ENCODE measurements around the gene IL32.
A peak's percentile ranks its signal among the peaks of the same experiment; 100 is the strongest.
"Not testable (repeated sequence)": the region's sequence is repeated elsewhere in the genome, so short reads cannot be mapped to it uniquely, and the experiment has no call there.

IL32 gene

DNA sequence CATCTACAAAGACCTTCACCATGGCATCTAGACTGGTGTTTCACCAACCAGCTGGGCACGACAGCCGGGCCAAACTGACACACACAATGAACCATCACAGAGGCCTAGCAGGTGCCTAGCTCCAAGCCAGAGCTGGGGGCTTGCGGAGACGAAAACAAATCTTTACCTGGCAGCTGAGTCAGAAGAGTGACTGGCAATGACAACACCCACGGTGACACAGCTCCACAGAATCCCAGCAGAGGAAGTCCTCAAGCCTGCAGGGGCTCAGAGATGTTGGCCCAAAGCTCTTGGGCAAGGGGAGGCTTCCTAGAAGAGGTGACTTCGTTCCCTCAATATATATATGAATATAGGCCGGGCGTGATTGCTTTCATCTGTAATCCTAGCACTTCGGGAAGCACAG is 13.9 kb upstream of the IL32 start:
- H3K27me3 ChIP-seq (ENCODE audit: insufficient read depth, low read length, poor library complexity), result no peaks in the 10 kb centered on the region

DNA sequence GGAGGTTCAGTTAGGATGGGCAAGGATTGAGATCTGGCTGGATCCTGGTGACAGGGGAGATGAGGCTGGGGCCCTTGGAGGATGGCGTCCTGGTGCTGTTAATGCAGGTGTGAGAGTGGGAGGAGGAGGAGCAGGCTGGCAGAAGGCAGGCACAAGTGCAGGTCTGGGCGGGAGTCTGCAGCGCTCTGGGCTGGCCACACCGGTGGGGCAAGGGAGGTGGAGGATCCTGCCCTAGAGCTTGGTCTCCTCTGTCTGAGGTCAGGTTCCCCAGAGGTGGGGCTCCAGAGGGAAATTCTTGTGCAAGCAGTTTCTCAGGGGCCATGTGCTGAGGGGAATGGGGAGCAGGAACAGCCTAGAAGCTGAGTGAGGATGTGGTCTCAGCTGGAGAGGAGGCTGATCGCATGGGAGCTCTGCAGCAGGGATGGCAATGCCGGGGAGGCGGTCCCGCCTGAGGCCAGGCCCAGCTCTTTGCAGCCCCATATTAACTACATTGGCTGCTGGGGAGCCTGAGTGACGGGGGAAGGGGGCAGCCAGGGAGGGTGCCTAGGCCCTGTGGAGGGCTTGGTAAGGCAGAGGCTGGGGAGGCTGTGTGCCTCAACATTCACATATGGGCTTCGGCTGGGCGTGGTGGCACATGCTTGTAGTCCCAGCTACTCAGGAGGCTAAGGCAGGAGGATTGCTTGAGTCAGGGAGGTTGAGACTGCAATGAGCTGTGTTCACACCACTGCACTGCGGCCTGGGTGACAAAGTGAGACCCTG is 12.7 kb upstream of the IL32 start:
- Histone ChIP-seq H3K27ac (ENCODE audit: low read length) (peak overlapping the region; percentile 72), H3K36me3 (ENCODE audit: insufficient read depth, low read length) (peaks cover 32% of the 10 kb centered on the region), H3K4me1 (ENCODE audit: insufficient read depth, low read length) (peaks cover 19% of the 10 kb centered on the region), H4K20me1 (ENCODE audit: insufficient read depth, low read length) (peaks cover 14% of the 10 kb centered on the region; the same call in 1 of the 2 replicates), H3K9ac (ENCODE audit: low read depth, low read length) (peak overlapping the region; percentile 18; the same call in 1 of the 2 replicates)
- not testable (repeated sequence) for H3K4me3 ChIP-seq (ENCODE audit: low read depth in 1 of 2, low read length in 2 of 2); H3K27me3 ChIP-seq (ENCODE audit: insufficient read depth, low read length, poor library complexity); H3K79me2 ChIP-seq (ENCODE audit: insufficient read depth, low read length); H3K4me2 ChIP-seq (ENCODE audit: insufficient read depth, low read length); H3K9me3 ChIP-seq (ENCODE audit: insufficient read depth, low read length, severe bottlenecking); H2AFZ ChIP-seq (ENCODE audit: low read depth, low read length)
- ATAC-seq (ENCODE audit: insufficient read depth, low read depth) (peak; percentile 89), DNase-seq (peak; percentile 76)

More for the DNA sequence above, 13.9 kb upstream of the IL32 start:
- no peak overlapping the region for H3K9ac ChIP-seq (ENCODE audit: low read depth, low read length)
- H3K9me3 ChIP-seq (ENCODE audit: insufficient read depth, low read length, severe bottlenecking), result no peaks in the 10 kb centered on the region
- no peak overlapping the region for H3K4me3 ChIP-seq (ENCODE audit: low read depth in 1 of 2, low read length in 2 of 2)
- no peak for TF ChIP-seq EZH2 (IDR thresholded peaks at IDR 0.05; ENCODE audit: borderline replicate concordance, low read depth, low read length, severe bottlenecking)
- TF ChIP-seq, protein P1, sequence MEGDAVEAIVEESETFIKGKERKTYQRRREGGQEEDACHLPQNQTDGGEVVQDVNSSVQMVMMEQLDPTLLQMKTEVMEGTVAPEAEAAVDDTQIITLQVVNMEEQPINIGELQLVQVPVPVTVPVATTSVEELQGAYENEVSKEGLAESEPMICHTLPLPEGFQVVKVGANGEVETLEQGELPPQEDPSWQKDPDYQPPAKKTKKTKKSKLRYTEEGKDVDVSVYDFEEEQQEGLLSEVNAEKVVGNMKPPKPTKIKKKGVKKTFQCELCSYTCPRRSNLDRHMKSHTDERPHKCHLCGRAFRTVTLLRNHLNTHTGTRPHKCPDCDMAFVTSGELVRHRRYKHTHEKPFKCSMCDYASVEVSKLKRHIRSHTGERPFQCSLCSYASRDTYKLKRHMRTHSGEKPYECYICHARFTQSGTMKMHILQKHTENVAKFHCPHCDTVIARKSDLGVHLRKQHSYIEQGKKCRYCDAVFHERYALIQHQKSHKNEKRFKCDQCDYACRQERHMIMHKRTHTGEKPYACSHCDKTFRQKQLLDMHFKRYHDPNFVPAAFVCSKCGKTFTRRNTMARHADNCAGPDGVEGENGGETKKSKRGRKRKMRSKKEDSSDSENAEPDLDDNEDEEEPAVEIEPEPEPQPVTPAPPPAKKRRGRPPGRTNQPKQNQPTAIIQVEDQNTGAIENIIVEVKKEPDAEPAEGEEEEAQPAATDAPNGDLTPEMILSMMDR (IDR thresholded peaks at IDR 0.05; ENCODE audit: borderline replicate concordance, extremely low read depth, low read length, poor library complexity, severe bottlenecking), result no peak
- H3K79me2 ChIP-seq (ENCODE audit: insufficient read depth, low read length), result no peaks in the 10 kb centered on the region
- H3K27ac ChIP-seq (ENCODE audit: low read length), result no peak overlapping the region
- H3K36me3 ChIP-seq (ENCODE audit: insufficient read depth, low read length), result peaks cover 20% of the 10 kb centered on the region
- ATAC-seq (ENCODE audit: insufficient read depth, low read depth) (no peak), DNase-seq (no peak)
- H3K4me2 ChIP-seq (ENCODE audit: insufficient read depth, low read length), result no peak overlapping the region
- H3K4me1 ChIP-seq (ENCODE audit: insufficient read depth, low read length), result peaks cover 8% of the 10 kb centered on the region
- peaks cover 4% of the 10 kb centered on the region; the same call in 1 of the 2 replicates for H4K20me1 ChIP-seq (ENCODE audit: insufficient read depth, low read length)
- no peak overlapping the region for H2AFZ ChIP-seq (ENCODE audit: low read depth, low read length)

DNA sequence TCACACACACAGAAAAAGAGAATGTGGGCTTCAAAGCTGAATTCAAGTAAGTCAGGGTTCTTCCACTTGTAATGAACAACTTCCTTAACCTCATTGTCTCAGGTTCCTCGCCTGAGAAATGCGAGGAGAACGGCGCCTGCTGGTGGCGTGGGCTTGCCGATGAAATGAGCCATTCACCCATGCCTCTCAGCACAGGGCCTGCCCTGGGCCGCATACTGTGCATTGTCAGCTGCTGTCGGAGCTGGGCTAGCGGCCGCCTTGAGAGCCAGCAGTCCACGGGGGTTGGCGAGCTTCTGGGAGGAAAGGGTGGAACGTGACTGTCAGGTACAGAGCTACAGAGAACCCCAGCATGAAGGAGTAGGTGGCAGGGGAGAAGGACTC is 12.1 kb upstream of the IL32 start:
- H3K4me3 ChIP-seq (ENCODE audit: low read depth in 1 of 2, low read length in 2 of 2); H3K27me3 ChIP-seq (ENCODE audit: insufficient read depth, low read length, poor library complexity); ATAC-seq (ENCODE audit: insufficient read depth, low read depth); H3K4me2 ChIP-seq (ENCODE audit: insufficient read depth, low read length); H2AFZ ChIP-seq (ENCODE audit: low read depth, low read length); DNase-seq; H3K9me3 ChIP-seq (ENCODE audit: insufficient read depth, low read length, severe bottlenecking): not testable (repeated sequence)
- Histone ChIP-seq H3K4me1 (ENCODE audit: insufficient read depth, low read length) (peaks cover 24% of the 10 kb centered on the region), H3K27ac (ENCODE audit: low read length) (peak overlapping the region; percentile 72), H3K79me2 (ENCODE audit: insufficient read depth, low read length) (peaks cover 15% of the 10 kb centered on the region), H4K20me1 (ENCODE audit: insufficient read depth, low read length) (peaks cover 15% of the 10 kb centered on the region; the same call in 1 of the 2 replicates), H3K9ac (ENCODE audit: low read depth, low read length) (peak overlapping the region; percentile 18; the same call in 1 of the 2 replicates), H3K36me3 (ENCODE audit: insufficient read depth, low read length) (peaks cover 35% of the 10 kb centered on the region)
- TF ChIP-seq, protein P1 (IDR thresholded peaks at IDR 0.05; ENCODE audit: borderline replicate concordance, extremely low read depth, low read length, poor library complexity, severe bottlenecking), result peak; percentile 18

DNA sequence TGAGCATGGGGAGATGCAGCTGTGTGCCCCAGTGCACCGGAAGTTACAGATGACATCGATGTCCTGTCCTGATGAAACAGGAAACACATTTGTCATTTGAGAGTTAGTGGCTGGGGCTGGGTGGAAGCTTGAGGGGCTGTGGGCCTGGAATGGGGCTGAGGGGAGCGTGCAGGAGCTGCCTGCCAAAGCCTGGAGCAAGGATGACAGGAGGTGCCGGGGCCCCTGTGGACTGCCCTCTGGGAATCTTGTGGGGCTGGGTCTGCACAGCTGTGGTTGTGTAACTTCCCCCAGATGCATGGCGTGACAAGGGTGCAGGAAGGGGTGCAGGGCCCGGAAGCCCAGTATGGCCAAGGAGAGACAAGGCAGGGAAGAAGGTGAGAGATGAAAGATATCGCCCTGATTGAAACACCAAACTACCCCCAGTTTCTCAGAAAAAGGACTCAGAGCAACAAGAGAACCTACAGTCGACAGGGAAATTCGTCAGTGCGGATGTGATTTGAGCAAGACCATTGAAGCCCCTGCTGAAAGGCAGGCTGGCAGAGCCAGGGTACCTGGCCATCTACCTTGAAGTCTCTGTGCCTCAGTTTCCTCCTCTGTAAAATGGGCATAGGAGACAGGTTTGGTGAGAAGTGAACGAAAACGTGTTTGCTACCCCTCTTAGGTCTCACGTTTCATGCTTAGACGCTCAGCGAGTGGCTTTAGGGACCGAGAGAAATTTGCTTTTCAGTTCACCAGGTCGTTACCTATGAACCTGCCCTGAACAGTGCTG is 10.3 kb upstream of the IL32 start:
- H3K9me3 ChIP-seq (ENCODE audit: insufficient read depth, low read length, severe bottlenecking), result no peaks in the 10 kb centered on the region
- ATAC-seq (ENCODE audit: insufficient read depth, low read depth) (no peak), DNase-seq (no peak)
- H3K79me2 ChIP-seq (ENCODE audit: insufficient read depth, low read length), result peaks cover 23% of the 10 kb centered on the region
- H3K4me3 ChIP-seq (ENCODE audit: low read depth in 1 of 2, low read length in 2 of 2), result no peak overlapping the region
- no peak overlapping the region for H3K27ac ChIP-seq (ENCODE audit: low read length)
- H4K20me1 ChIP-seq (ENCODE audit: insufficient read depth, low read length), result peaks cover 15% of the 10 kb centered on the region; the same call in 1 of the 2 replicates
- no peaks in the 10 kb centered on the region for H3K27me3 ChIP-seq (ENCODE audit: insufficient read depth, low read length, poor library complexity)
- H3K4me1 ChIP-seq (ENCODE audit: insufficient read depth, low read length), result peaks cover 36% of the 10 kb centered on the region
- H3K36me3 ChIP-seq (ENCODE audit: insufficient read depth, low read length), result peaks cover 37% of the 10 kb centered on the region
- H2AFZ ChIP-seq (ENCODE audit: low read depth, low read length), result no peak overlapping the region
- H3K9ac ChIP-seq (ENCODE audit: low read depth, low read length), result no peak overlapping the region
- TF ChIP-seq, protein P1 (IDR thresholded peaks at IDR 0.05; ENCODE audit: borderline replicate concordance, extremely low read depth, low read length, poor library complexity, severe bottlenecking), result no peak
- no peak for TF ChIP-seq EZH2 (IDR thresholded peaks at IDR 0.05; ENCODE audit: borderline replicate concordance, low read depth, low read length, severe bottlenecking)
- H3K4me2 ChIP-seq (ENCODE audit: insufficient read depth, low read length), result no peak overlapping the region

DNA sequence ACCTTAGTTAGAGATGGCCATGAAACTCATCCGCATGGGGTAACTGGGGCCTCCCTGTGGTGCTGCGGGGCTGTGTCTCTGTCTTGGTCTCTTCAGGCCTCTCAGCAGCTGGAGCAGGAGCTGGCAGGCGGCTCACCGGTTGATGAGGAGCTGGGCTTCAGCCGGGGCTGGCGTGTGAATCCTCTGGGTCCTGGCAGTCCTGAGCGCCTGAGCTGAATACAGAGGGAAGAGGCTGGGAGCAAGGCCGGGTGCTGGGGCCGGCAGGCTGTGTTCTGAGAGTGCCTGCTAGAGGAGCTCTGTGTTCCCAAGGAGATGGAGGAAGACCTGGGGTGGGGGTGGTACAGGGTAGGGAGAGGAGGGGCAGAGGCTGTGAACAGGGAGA is 9.7 kb upstream of the IL32 start:
- H3K27ac ChIP-seq (ENCODE audit: low read length); ATAC-seq (ENCODE audit: insufficient read depth, low read depth); H3K9ac ChIP-seq (ENCODE audit: low read depth, low read length); DNase-seq; H3K4me2 ChIP-seq (ENCODE audit: insufficient read depth, low read length); H2AFZ ChIP-seq (ENCODE audit: low read depth, low read length); H3K4me3 ChIP-seq (ENCODE audit: low read depth in 1 of 2, low read length in 2 of 2); H3K27me3 ChIP-seq (ENCODE audit: insufficient read depth, low read length, poor library complexity); H3K9me3 ChIP-seq (ENCODE audit: insufficient read depth, low read length, severe bottlenecking): not testable (repeated sequence)
- Histone ChIP-seq H3K36me3 (ENCODE audit: insufficient read depth, low read length) (peaks cover 37% of the 10 kb centered on the region), H3K79me2 (ENCODE audit: insufficient read depth, low read length) (peaks cover 23% of the 10 kb centered on the region), H4K20me1 (ENCODE audit: insufficient read depth, low read length) (peaks cover 15% of the 10 kb centered on the region; the same call in 1 of the 2 replicates), H3K4me1 (ENCODE audit: insufficient read depth, low read length) (peaks cover 39% of the 10 kb centered on the region)
